ENCODE data around the gene DTNB. TPM values are rescaled to one million over a fixed set of nuclear protein-coding genes. Genes with fewer than 3 reads are reported as not detected.

The DTNB gene
- total RNA-seq, 4 donors from 2014 or later = 3.0 to 7.5 (median 4.3) TPM

DNA sequence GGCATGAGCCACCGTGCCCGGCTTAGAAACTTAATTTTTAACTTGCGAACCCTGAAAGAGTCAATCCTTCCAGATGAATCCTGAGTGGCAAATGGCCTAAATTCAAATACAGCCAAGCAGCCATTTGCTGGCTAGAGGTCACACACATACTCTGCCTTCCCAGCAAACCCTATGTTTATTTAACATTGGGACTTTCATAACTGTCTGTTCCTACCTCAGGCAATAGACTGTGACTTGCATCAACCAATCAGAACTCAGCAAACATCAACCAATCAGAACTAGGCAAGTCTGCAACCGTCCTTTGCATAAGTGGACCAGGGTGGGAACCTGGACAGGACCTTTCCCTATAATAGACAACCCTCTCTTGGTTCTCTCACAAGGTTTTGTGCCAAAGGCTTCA, 127.5 kb downstream of the DTNB start:
- TF ChIP-seq POLR2A (IDR thresholded peaks at IDR 0.05; ENCODE audit: low read depth) (no peak), EP300 (IDR thresholded peaks at IDR 0.05) (no peak), POLR2AphosphoS5 (IDR thresholded peaks at IDR 0.05) (no peak)
- TF ChIP-seq, protein P1, sequence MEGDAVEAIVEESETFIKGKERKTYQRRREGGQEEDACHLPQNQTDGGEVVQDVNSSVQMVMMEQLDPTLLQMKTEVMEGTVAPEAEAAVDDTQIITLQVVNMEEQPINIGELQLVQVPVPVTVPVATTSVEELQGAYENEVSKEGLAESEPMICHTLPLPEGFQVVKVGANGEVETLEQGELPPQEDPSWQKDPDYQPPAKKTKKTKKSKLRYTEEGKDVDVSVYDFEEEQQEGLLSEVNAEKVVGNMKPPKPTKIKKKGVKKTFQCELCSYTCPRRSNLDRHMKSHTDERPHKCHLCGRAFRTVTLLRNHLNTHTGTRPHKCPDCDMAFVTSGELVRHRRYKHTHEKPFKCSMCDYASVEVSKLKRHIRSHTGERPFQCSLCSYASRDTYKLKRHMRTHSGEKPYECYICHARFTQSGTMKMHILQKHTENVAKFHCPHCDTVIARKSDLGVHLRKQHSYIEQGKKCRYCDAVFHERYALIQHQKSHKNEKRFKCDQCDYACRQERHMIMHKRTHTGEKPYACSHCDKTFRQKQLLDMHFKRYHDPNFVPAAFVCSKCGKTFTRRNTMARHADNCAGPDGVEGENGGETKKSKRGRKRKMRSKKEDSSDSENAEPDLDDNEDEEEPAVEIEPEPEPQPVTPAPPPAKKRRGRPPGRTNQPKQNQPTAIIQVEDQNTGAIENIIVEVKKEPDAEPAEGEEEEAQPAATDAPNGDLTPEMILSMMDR (IDR thresholded peaks at IDR 0.05) = no peak
- Histone ChIP-seq H3K36me3 (no peaks in the 10 kb centered on the region), H3K4me1 (peaks cover 0 to 10% (median 0%) of the 10 kb centered on the region in 4 donors), H3K27ac (replicated peaks in 1 of 4) (no peak overlapping the region), H3K9me3 (no peaks in the 10 kb centered on the region), H3K27me3 (no peaks in the 10 kb centered on the region), H3K4me3 (no peak overlapping the region)
- intact Hi-C loops (cut with DNase I) = no loop called here
- no peak for DNase-seq (ENCODE audit: extremely low spot score)
- 91% methylated on average over 4 of the region's 4 CpGs for WGBS

DNA sequence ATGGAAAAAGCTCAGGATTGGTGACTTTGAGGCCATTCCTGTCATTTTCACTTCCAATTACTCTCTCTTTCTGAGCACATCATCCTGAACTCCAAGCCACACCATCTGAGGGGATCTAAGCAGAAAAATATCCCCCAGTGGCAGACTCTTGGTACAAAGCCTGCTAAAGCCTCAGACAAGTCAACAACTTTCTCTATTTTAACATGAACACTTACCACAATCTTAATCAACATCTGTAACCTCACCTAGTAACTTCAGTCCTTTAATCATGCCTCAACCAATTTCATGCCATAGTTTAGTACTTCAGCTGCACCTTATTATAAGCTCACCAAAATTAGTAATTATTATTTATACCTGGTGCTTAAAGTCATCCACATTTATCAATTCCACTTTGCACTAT, 128.9 kb downstream of the DTNB start:
- DNase-seq (ENCODE audit: extremely low spot score) = no peak
- Histone ChIP-seq H3K36me3 (no peaks in the 10 kb centered on the region), H3K9me3 (no peaks in the 10 kb centered on the region), H3K27me3 (no peaks in the 10 kb centered on the region), H3K4me1 (peaks cover 0 to 7% (median 0%) of the 10 kb centered on the region in 4 donors), H3K27ac (replicated peaks in 1 of 4) (no peak overlapping the region), H3K4me3 (no peak overlapping the region)
- no peak for TF ChIP-seq POLR2A (IDR thresholded peaks at IDR 0.05; ENCODE audit: low read depth)
- no peak for TF ChIP-seq EP300 (IDR thresholded peaks at IDR 0.05)
- TF ChIP-seq, protein P1 (IDR thresholded peaks at IDR 0.05) = no peak
- no peak for TF ChIP-seq POLR2AphosphoS5 (IDR thresholded peaks at IDR 0.05)
- intact Hi-C loops (cut with DNase I) = no loop called here

DNA sequence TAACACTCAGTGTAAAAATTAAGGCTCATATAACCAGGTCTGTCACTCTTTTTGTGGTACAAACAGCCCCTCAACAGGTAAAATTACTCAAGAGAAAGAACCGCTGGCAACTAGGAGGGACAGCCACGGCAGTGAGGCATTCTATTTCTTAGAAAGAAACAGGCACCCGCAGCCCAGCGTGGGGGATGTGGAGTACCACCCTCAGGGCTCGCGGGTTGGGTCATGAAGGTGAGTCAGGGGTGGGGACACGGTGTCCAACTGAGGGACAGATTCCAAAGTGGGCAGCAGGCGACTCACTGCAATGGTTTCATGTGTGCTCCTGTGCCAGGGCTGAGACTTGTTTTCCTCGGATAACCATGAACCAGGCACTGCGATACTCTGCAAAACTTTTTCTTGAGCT, 129.4 kb downstream of the DTNB start:
- no peaks in the 10 kb centered on the region for H3K36me3 ChIP-seq
- no peak for TF ChIP-seq EP300 (IDR thresholded peaks at IDR 0.05)
- no peak for TF ChIP-seq POLR2AphosphoS5 (IDR thresholded peaks at IDR 0.05)
- TF ChIP-seq, protein P1 (IDR thresholded peaks at IDR 0.05) = no peak
- TF ChIP-seq POLR2A (IDR thresholded peaks at IDR 0.05; ENCODE audit: low read depth) = no peak
- 93% methylated on average over 10 of the region's 10 CpGs for WGBS
- H3K9me3 ChIP-seq = no peaks in the 10 kb centered on the region
- H3K4me1 ChIP-seq = peaks cover 0 to 6% (median 4%) of the 10 kb centered on the region in 4 donors
- no peak overlapping the region for H3K27ac ChIP-seq (replicated peaks in 1 of 4)
- DNase-seq (ENCODE audit: extremely low spot score) = no peak
- H3K4me3 ChIP-seq = no peak overlapping the region
- no peaks in the 10 kb centered on the region for H3K27me3 ChIP-seq
- intact Hi-C loops (cut with DNase I) = no loop called here

GRCh38 chr2:25541378-25541777, 132.0 kb downstream of the DTNB start:
- no peaks in the 10 kb centered on the region for H3K9me3 ChIP-seq
- H3K27me3 ChIP-seq = no peaks in the 10 kb centered on the region
- intact Hi-C loops (cut with DNase I) = no loop called here
- TF ChIP-seq POLR2AphosphoS5 (IDR thresholded peaks at IDR 0.05) (no peak), EP300 (IDR thresholded peaks at IDR 0.05) (no peak), POLR2A (IDR thresholded peaks at IDR 0.05; ENCODE audit: low read depth) (no peak)
- TF ChIP-seq, protein P1 (IDR thresholded peaks at IDR 0.05) = no peak
- no peak overlapping the region for H3K27ac ChIP-seq (replicated peaks in 1 of 4)
- H3K4me3 ChIP-seq = no peak overlapping the region
- DNase-seq (ENCODE audit: extremely low spot score) = no peak
- no peaks in the 10 kb centered on the region for H3K36me3 ChIP-seq
- H3K4me1 ChIP-seq = peaks cover 0 to 6% (median 2%) of the 10 kb centered on the region in 4 donors
- 97% methylated on average over 10 of the region's 10 CpGs for WGBS

GRCh38 chr2:25539136-25539535, 134.2 kb downstream of the DTNB start:
- Histone ChIP-seq H3K4me3 (no peak overlapping the region), H3K36me3 (peaks cover 0 to 13% (median 0%) of the 10 kb centered on the region in 4 donors), H3K27ac (replicated peaks in 1 of 4) (no peak overlapping the region), H3K4me1 (peaks cover 0 to 6% (median 2%) of the 10 kb centered on the region in 4 donors), H3K9me3 (no peaks in the 10 kb centered on the region), H3K27me3 (no peaks in the 10 kb centered on the region)
- intact Hi-C loops (cut with DNase I) = no loop called here
- TF ChIP-seq EP300 (IDR thresholded peaks at IDR 0.05) (no peak), POLR2AphosphoS5 (IDR thresholded peaks at IDR 0.05) (no peak), POLR2A (IDR thresholded peaks at IDR 0.05; ENCODE audit: low read depth) (no peak)
- TF ChIP-seq, protein P1 (IDR thresholded peaks at IDR 0.05) = no peak
- WGBS = 57% methylated on average over 3 of the region's 3 CpGs
- no peak for DNase-seq (ENCODE audit: extremely low spot score)

All from esophagus muscularis mucosa (tissue), 4 donors.